GM19438 (cell line): ENCODE data around the gene ROBO1.

ENCODE experiments used
- ATAC-seq: cut with Tn5 transposase; IDR thresholded peaks from one replicate; pipeline ENCODE4 v1.9.1; 2021; ENCODE audit warnings: low read depth; ENCODE audit not compliant: unreplicated experiment

ROBO1 gene

GRCh38 chr3:79032686-79033318, 735.0 kb downstream of the ROBO1 start:
- ATAC-seq, result peak; percentile 58

- ATAC-seq, result no peak
Observed at GRCh38 chr3:79030157-79030556, 737.6 kb downstream of the ROBO1 start.

- no peak for ATAC-seq
Observed at GRCh38 chr3:79028916-79029315, 738.9 kb downstream of the ROBO1 start.

- no peak for ATAC-seq
Observed at GRCh38 chr3:79027593-79027992, 740.2 kb downstream of the ROBO1 start.

- no peak for ATAC-seq
Observed at GRCh38 chr3:79019924-79020173, 747.9 kb downstream of the ROBO1 start.

GRCh38 chr3:79019137-79019923, 748.5 kb downstream of the ROBO1 start:
- ATAC-seq, result no peak

- no peak for ATAC-seq
Observed at GRCh38 chr3:79018671-79019136, 749.1 kb downstream of the ROBO1 start.

- ATAC-seq, result no peak
Observed at GRCh38 chr3:79018265-79018664, 749.5 kb downstream of the ROBO1 start.

GRCh38 chr3:79016587-79017376, 751.0 kb downstream of the ROBO1 start:
- no peak for ATAC-seq

- ATAC-seq, result no peak
Observed at GRCh38 chr3:79015854-79016253, 751.9 kb downstream of the ROBO1 start.

GRCh38 chr3:79012946-79013362, 754.8 kb downstream of the ROBO1 start:
- no peak for ATAC-seq

- ATAC-seq, result no peak
Observed at GRCh38 chr3:79012530-79012913, 755.3 kb downstream of the ROBO1 start.

- ATAC-seq, result no peak
Observed at GRCh38 chr3:79011821-79012529, 755.8 kb downstream of the ROBO1 start.

- ATAC-seq, result no peak
Observed at GRCh38 chr3:79009861-79010260, 757.9 kb downstream of the ROBO1 start.

- ATAC-seq, result no peak
Observed at GRCh38 chr3:79006077-79006476, 761.7 kb downstream of the ROBO1 start.

GRCh38 chr3:79005084-79005483, 762.7 kb downstream of the ROBO1 start:
- no peak for ATAC-seq

GRCh38 chr3:79003994-79004393, 763.8 kb downstream of the ROBO1 start:
- no peak for ATAC-seq

- no peak for ATAC-seq
Observed at GRCh38 chr3:79002465-79003372, 765.1 kb downstream of the ROBO1 start.

- no peak for ATAC-seq
Observed at GRCh38 chr3:79001255-79001654, 766.5 kb downstream of the ROBO1 start.

- no peak for ATAC-seq
Observed at GRCh38 chr3:78999139-78999538, 768.7 kb downstream of the ROBO1 start.
